CD4-positive, alpha-beta T cell (primary cell): Measurements from ENCODE around the gene ACBD6. TPM values are rescaled to one million over a fixed set of nuclear protein-coding genes. Genes with fewer than 3 reads are reported as not detected.

Experiments used
- ATAC-seq: fragments of 200-7000 bp; cut with Tn5 transposase; one replicate; pipeline ENCODE4 v1.10.0; 2022; ENCODE audit warnings: mild to moderate bottlenecking; ENCODE audit not compliant: poor library complexity
- CTCF ChIA-PET: fragments of 350-600 bp; sonication (Branson Sonifier 250); formaldehyde crosslinking; loops from one replicate; lab custom pipeline; 2021; ENCODE audit warnings: antibody characterized with exemption, inconsistent platforms; lab: Charles Lee
- POLR2A ChIA-PET: fragments of 350-600 bp; sonication (Branson Sonifier 250); formaldehyde crosslinking; loops from one replicate; lab custom pipeline; 2021; ENCODE audit warnings: antibody characterized with exemption, inconsistent platforms; lab: Charles Lee
- DNase-seq, 14 experiments: peaks; one replicate each; pipeline ENCODE4 v3.0.0-alpha.2; 2013 to 2020; ENCODE audit warnings: mixed read lengths in 2 of 14
- H3K27ac ChIP-seq, 2 donors: one replicate each; pipeline versions ENCODE4 v1.5.1 to v1.7.0; 2013; ENCODE audit warnings: low read length in 2 of 2, low read depth in 1 of 2, mild to moderate bottlenecking in 1 of 2
- H3K27me3 ChIP-seq, 2 experiments: 1 replicate in 1 of 2; 2 replicates in 1 of 2; pipeline versions ENCODE4 v1.6.1 to v1.7.0; 2013; ENCODE audit warnings: low read length in 2 of 2, control low read depth in 1 of 2, mild to moderate bottlenecking in 1 of 2, moderate library complexity in 1 of 2; ENCODE audit not compliant: insufficient read depth in 2 of 2, control insufficient read depth in 1 of 2
- H3K36me3 ChIP-seq: one replicate; pipeline ENCODE4 v1.6.1; 2013; ENCODE audit warnings: low read length, control low read depth; ENCODE audit not compliant: insufficient read depth
- H3K4me1 ChIP-seq: one replicate; pipeline ENCODE4 v1.6.1; 2013; ENCODE audit warnings: low read length, control low read depth; ENCODE audit not compliant: insufficient read depth
- H3K4me3 ChIP-seq: one replicate; pipeline ENCODE4 v1.5.1; 2013; ENCODE audit warnings: mild to moderate bottlenecking, low read length, moderate library complexity
- H3K9me3 ChIP-seq, 2 experiments: 1 replicate in 1 of 2; 2 replicates in 1 of 2; pipeline versions ENCODE4 v1.6.1 to v1.7.0; 2013; ENCODE audit warnings: low read length in 2 of 2, mild to moderate bottlenecking in 2 of 2, control low read depth in 1 of 2, moderate library complexity in 1 of 2; ENCODE audit not compliant: control insufficient read depth in 1 of 2, insufficient read depth in 1 of 2
- H3K27ac Mint-ChIP-seq: one replicate; pipeline ENCODE4 v1.8.0; 2020; ENCODE audit warnings: mixed read lengths
- H3K27me3 Mint-ChIP-seq: one replicate; pipeline ENCODE4 v1.8.0; 2021; ENCODE audit warnings: mixed read lengths
- H3K36me3 Mint-ChIP-seq: one replicate; pipeline ENCODE4 v1.8.0; 2021; ENCODE audit warnings: low read depth, mixed read lengths
- H3K4me1 Mint-ChIP-seq: one replicate; pipeline ENCODE4 v1.8.0; 2021; ENCODE audit warnings: low read depth, mixed read lengths
- H3K4me3 Mint-ChIP-seq: one replicate; pipeline ENCODE4 v1.8.0; 2020; ENCODE audit warnings: mild to moderate bottlenecking, mixed read lengths
- H3K9me3 Mint-ChIP-seq: one replicate; pipeline ENCODE4 v1.8.0; 2020; ENCODE audit warnings: mixed read lengths
- CTCF ChIP-seq: fragments of 200-600 bp; IDR thresholded peaks from one replicate; pipeline ENCODE4 v1.8.0; 2022; ENCODE audit warnings: antibody characterized with exemption, mild to moderate bottlenecking
- intact Hi-C, 2 experiments: fragments of 100-400 bp; cut with DNase I in 1 of 2; cut with micrococcal nuclease in 1 of 2; formaldehyde crosslinking; loops; one replicate each; pipeline versions ENCODE4 v1.15.1 to v1.9.0; 2023 to 2025; cut with DNase I, micrococcal nuclease
- total RNA-seq, 174 experiments: library from RNA in 2 of 174; stranded (reverse) in 2 of 174; gene quantifications; one replicate each; pipeline ENCODE4 v1.2.3 and lab custom pipeline; 2021 to 2026

Gene ACBD6
- total RNA-seq, 2 experiments from 2014 or later: 28.2 to 28.8 TPM

GRCh38 chr1:180312926-180313325 is 189.5 kb downstream of the ACBD6 start:
- H3K4me1 ChIP-seq: no peaks in the 10 kb centered on the region
- TF ChIP-seq CTCF: no peak
- no peaks in the 10 kb centered on the region for H3K27me3 ChIP-seq
- POLR2A ChIA-PET: no interaction called here
- H3K9me3 ChIP-seq: no peaks in the 10 kb centered on the region
- intact Hi-C loops: no loop called here
- no peak for DNase-seq
- Mint-ChIP-seq H3K4me3 (no peak overlapping the region), H3K4me1 (no peaks in the 10 kb centered on the region), H3K9me3 (peaks cover 4% of the 10 kb centered on the region), H3K36me3 (peaks cover 81% of the 10 kb centered on the region), H3K27me3 (no peaks in the 10 kb centered on the region), H3K27ac (no peak overlapping the region)
- CTCF ChIA-PET: no interaction called here
- H3K4me3 ChIP-seq: no peak overlapping the region
- no peak overlapping the region for H3K27ac ChIP-seq
- H3K36me3 ChIP-seq: peaks cover 2% of the 10 kb centered on the region
- ATAC-seq: no peak

GRCh38 chr1:180311011-180311730 is 191.2 kb downstream of the ACBD6 start:
- no peak overlapping the region for H3K4me3 ChIP-seq
- CTCF ChIA-PET: no interaction called here
- no peak for DNase-seq
- Mint-ChIP-seq H3K27me3 (no peaks in the 10 kb centered on the region), H3K9me3 (peaks cover 15% of the 10 kb centered on the region), H3K27ac (no peak overlapping the region), H3K4me1 (no peaks in the 10 kb centered on the region), H3K4me3 (no peak overlapping the region), H3K36me3 (peaks cover 86% of the 10 kb centered on the region)
- TF ChIP-seq CTCF: no peak
- peaks cover 2% of the 10 kb centered on the region for H3K36me3 ChIP-seq
- ATAC-seq: no peak
- no peak overlapping the region for H3K27ac ChIP-seq
- intact Hi-C loops: no loop called here
- H3K27me3 ChIP-seq: no peaks in the 10 kb centered on the region
- POLR2A ChIA-PET: interaction anchor here (0.6 kb wide), 1 partner anchor 29 kb away, joined by 3 read pairs; no protein-coding TSS in a partner anchor
- H3K9me3 ChIP-seq: peaks cover 0 to 5% of the 10 kb centered on the region in 2 experiments
- H3K4me1 ChIP-seq: no peaks in the 10 kb centered on the region

GRCh38 chr1:180310095-180310494 is 192.3 kb downstream of the ACBD6 start:
- Mint-ChIP-seq H3K27ac (no peak overlapping the region), H3K4me1 (no peaks in the 10 kb centered on the region), H3K36me3 (peaks cover 81% of the 10 kb centered on the region), H3K4me3 (no peak overlapping the region), H3K27me3 (no peaks in the 10 kb centered on the region), H3K9me3 (peaks cover 15% of the 10 kb centered on the region)
- DNase-seq (no peak), ATAC-seq (no peak)
- H3K27ac ChIP-seq: no peak overlapping the region
- TF ChIP-seq CTCF: no peak
- peaks cover 2% of the 10 kb centered on the region for H3K36me3 ChIP-seq
- CTCF ChIA-PET: no interaction called here
- intact Hi-C loops: no loop called here
- H3K4me1 ChIP-seq: no peaks in the 10 kb centered on the region
- H3K9me3 ChIP-seq: peaks cover 0 to 5% of the 10 kb centered on the region in 2 experiments
- no peak overlapping the region for H3K4me3 ChIP-seq
- H3K27me3 ChIP-seq: no peaks in the 10 kb centered on the region
- POLR2A ChIA-PET: no interaction called here
